Fibroblast of lung (primary cell): ENCODE measurements around the gene FGR. TPM values are rescaled to one million over a fixed set of nuclear protein-coding genes. Genes with fewer than 3 reads are reported as not detected.

ENCODE experiments used
- DNase-seq, 2 donors: peaks; one replicate each; pipeline versions ENCODE4 v3.0.0 to v3.0.0-alpha.2; 2010; ENCODE audit warnings: low read depth in 2 of 2
- H2AFZ ChIP-seq: 2 replicates; pipeline ENCODE4 v1.5.1; 2012; ENCODE audit warnings: low read length, control low read depth, inconsistent platforms
- H3K27ac ChIP-seq: 2 replicates; pipeline ENCODE4 v1.5.1; 2011; ENCODE audit warnings: low read length, control low read depth; ENCODE audit not compliant: insufficient read depth
- H3K27me3 ChIP-seq: 2 replicates; pipeline ENCODE4 v1.5.1; 2011; ENCODE audit warnings: mild to moderate bottlenecking, low read length; ENCODE audit not compliant: control insufficient read depth, insufficient read depth
- H3K36me3 ChIP-seq: 2 replicates; pipeline ENCODE4 v1.5.1; 2011; ENCODE audit warnings: low read length; ENCODE audit not compliant: control insufficient read depth, insufficient read depth
- H3K4me1 ChIP-seq: 2 replicates; pipeline ENCODE4 v1.5.1; 2011; ENCODE audit warnings: low read length; ENCODE audit not compliant: control insufficient read depth, insufficient read depth; ENCODE audit errors: extremely low read depth
- H3K4me2 ChIP-seq: 2 replicates; pipeline ENCODE4 v1.5.1; 2011; ENCODE audit warnings: low read length, control low read depth; ENCODE audit not compliant: insufficient read depth; ENCODE audit errors: extremely low read depth
- H3K4me3 ChIP-seq, 4 experiments: fragments of 200-600 bp in 1 of 4; sonication (generic) in 1 of 4; replicated peaks in 1 of 4; 2 replicates each; pipeline ENCODE4 v1.5.1; 2011 to 2016; ENCODE audit warnings: low read length in 4 of 4, low read depth in 3 of 4, mild to moderate bottlenecking in 3 of 4, control low read depth in 2 of 4, inconsistent platforms in 1 of 4, mixed read lengths in 1 of 4; ENCODE audit not compliant: insufficient read depth in 1 of 4; ENCODE audit errors: control extremely low read depth in 1 of 4
- H3K79me2 ChIP-seq: 2 replicates; pipeline ENCODE4 v1.5.1; 2012; ENCODE audit warnings: mild to moderate bottlenecking, low read length, inconsistent platforms; ENCODE audit not compliant: control insufficient read depth, insufficient read depth
- H3K9ac ChIP-seq: 2 replicates; pipeline ENCODE4 v1.5.1; 2011; ENCODE audit warnings: mild to moderate bottlenecking, low read length, control low read depth; ENCODE audit not compliant: insufficient read depth
- H3K9me3 ChIP-seq: 2 replicates; pipeline ENCODE4 v1.5.1; 2012; ENCODE audit warnings: low read depth, low read length; ENCODE audit not compliant: control insufficient read depth, insufficient read depth
- H4K20me1 ChIP-seq: 2 replicates; pipeline ENCODE4 v1.5.1; 2011; ENCODE audit warnings: low read length; ENCODE audit not compliant: control insufficient read depth, insufficient read depth; ENCODE audit errors: extremely low read depth
- EZH2 ChIP-seq: IDR thresholded peaks from 2 replicates; pipeline ENCODE4 v1.5.1; 2012; ENCODE audit warnings: low read length, control low read depth, mild to moderate bottlenecking; ENCODE audit errors: missing control alignments
- polyA plus RNA-seq, 2 donors: library from polyadenylated mRNA; depleted of rRNA in 1 of 2; stranded (reverse) in 1 of 2; unstranded in 1 of 2; fragments of >200 nt; gene quantifications; 2 replicates each; pipeline ENCODE4 v1.2.1, GENCODE V29; 2011 to 2012; ENCODE audit warnings: missing spikeins in 1 of 2
- total RNA-seq: library from RNA; depleted of rRNA; stranded (reverse); fragments of >200 nt; gene quantifications from 2 replicates; pipeline ENCODE4 v1.2.1, GENCODE V29; 2014
- TF ChIP-seq, protein P1 (sequence below), 2 donors: IDR thresholded peaks in 1 of 2; conservative IDR thresholded peaks in 1 of 2; 1 replicate in 1 of 2; 2 replicates in 1 of 2; pipeline ENCODE4 v1.5.1; 2011 to 2012; ENCODE audit warnings: low read length in 2 of 2, control low read depth in 1 of 2, inconsistent platforms in 1 of 2, low read depth in 1 of 2, mild to moderate bottlenecking in 1 of 2

Gene FGR
- total and polyA plus RNA-seq, 2 donors (not counting 1 experiment from before 2014, with no cell fraction given) = not detected

- Histone ChIP-seq H2AFZ (no peak overlapping the region), H4K20me1 (no peaks in the 10 kb centered on the region), H3K4me3 (no peak overlapping the region), H3K9ac (no peak overlapping the region), H3K36me3 (peaks cover 8% of the 10 kb centered on the region), H3K4me2 (no peak overlapping the region), H3K79me2 (peaks cover 70% of the 10 kb centered on the region), H3K4me1 (peaks cover 59% of the 10 kb centered on the region), H3K27ac (no peak overlapping the region), H3K9me3 (no peaks in the 10 kb centered on the region), H3K27me3 (no peaks in the 10 kb centered on the region)
- no peak for TF ChIP-seq EZH2
- DNase-seq = no peak
These were observed 44.0 kb downstream of the FGR start for GRCh38 chr1:27590917-27591508.

DNA sequence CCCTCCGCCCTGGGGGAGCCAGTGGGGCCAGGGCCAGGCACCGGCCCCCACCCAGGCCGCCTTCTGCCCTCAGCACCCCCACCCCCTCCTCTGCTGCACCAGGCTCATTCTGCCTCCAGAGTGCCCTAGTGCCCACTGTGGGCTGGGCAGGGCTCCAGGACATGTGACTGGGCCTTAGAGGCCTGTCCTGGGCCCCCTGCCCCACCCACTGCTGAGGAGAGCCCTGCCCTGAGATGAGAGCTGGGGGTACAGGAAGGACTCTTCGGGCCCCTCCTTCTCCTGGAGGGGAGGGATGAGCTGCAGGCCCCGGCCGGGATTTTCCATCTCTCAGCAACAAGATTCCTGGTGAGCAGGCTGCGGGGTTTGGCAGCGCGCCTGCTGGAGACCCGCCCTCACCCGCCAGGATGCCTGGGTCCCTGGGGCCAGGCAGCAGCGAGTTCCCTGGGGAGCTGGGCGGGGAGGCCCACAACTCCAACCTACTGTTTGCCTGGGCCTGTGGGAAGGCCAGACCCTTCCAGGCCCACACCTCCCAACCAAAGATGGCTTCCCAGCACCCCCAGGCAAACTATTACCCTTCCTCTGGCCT lies 45.1 kb downstream of the FGR start:
- TF ChIP-seq EZH2 = no peak
- TF ChIP-seq, protein P1, sequence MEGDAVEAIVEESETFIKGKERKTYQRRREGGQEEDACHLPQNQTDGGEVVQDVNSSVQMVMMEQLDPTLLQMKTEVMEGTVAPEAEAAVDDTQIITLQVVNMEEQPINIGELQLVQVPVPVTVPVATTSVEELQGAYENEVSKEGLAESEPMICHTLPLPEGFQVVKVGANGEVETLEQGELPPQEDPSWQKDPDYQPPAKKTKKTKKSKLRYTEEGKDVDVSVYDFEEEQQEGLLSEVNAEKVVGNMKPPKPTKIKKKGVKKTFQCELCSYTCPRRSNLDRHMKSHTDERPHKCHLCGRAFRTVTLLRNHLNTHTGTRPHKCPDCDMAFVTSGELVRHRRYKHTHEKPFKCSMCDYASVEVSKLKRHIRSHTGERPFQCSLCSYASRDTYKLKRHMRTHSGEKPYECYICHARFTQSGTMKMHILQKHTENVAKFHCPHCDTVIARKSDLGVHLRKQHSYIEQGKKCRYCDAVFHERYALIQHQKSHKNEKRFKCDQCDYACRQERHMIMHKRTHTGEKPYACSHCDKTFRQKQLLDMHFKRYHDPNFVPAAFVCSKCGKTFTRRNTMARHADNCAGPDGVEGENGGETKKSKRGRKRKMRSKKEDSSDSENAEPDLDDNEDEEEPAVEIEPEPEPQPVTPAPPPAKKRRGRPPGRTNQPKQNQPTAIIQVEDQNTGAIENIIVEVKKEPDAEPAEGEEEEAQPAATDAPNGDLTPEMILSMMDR (conservative IDR thresholded peaks at IDR 0.05 in 1 of 2, IDR thresholded peaks at IDR 0.05 in 1 of 2; ENCODE audit: low read depth in 1 of 2, low read length in 2 of 2) = no peak
- H3K9ac ChIP-seq = peak overlapping the region; percentile 12
- peaks cover 49% of the 10 kb centered on the region for H3K4me1 ChIP-seq
- peak; percentile 57 to 62 for DNase-seq
- no peak overlapping the region for H2AFZ ChIP-seq
- H3K79me2 ChIP-seq = peaks cover 66% of the 10 kb centered on the region
- H3K4me3 ChIP-seq = no peak overlapping the region
- no peaks in the 10 kb centered on the region for H4K20me1 ChIP-seq
- no peaks in the 10 kb centered on the region for H3K9me3 ChIP-seq
- H3K27me3 ChIP-seq = no peaks in the 10 kb centered on the region
- peaks cover 6% of the 10 kb centered on the region for H3K36me3 ChIP-seq
- H3K4me2 ChIP-seq = no peak overlapping the region
- H3K27ac ChIP-seq = peak overlapping the region; percentile 0

DNA sequence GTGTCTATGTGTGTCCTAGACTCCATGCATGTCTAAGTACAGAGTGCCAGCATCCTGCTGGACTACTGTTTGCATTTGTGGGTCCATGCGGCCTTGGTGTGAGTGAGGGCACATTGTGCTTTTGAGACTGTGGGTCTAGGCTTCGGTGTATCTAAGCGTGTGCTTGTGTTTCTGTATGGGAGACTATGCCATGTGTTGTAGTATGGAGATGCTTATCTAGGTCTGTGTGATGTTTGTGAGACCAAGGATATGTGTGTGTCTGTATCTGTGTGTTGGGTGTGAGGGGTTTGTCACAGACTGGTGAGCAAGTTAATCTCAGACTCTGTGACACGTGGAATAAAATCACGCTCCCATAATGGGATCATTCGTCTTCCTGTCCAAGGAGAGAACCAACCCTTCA lies 45.5 kb downstream of the FGR start:
- Histone ChIP-seq H3K27me3 (no peaks in the 10 kb centered on the region), H3K9ac (no peak overlapping the region), H3K4me3 (no peak overlapping the region), H3K4me1 (peaks cover 44% of the 10 kb centered on the region), H3K9me3 (no peaks in the 10 kb centered on the region), H4K20me1 (no peaks in the 10 kb centered on the region), H3K36me3 (peaks cover 6% of the 10 kb centered on the region), H2AFZ (no peak overlapping the region), H3K79me2 (peaks cover 64% of the 10 kb centered on the region), H3K4me2 (no peak overlapping the region), H3K27ac (peak overlapping the region; percentile 0)
- TF ChIP-seq EZH2 = no peak
- TF ChIP-seq, protein P1 (conservative IDR thresholded peaks at IDR 0.05 in 1 of 2, IDR thresholded peaks at IDR 0.05 in 1 of 2; ENCODE audit: low read depth in 1 of 2, low read length in 2 of 2) = no peak
- DNase-seq = no peak
